Psoas muscle (tissue), 8 donors: ENCODE data around the gene DMD. TPM values are rescaled to one million over a fixed set of nuclear protein-coding genes. Genes with fewer than 3 reads are reported as not detected.

Experiments
- ATAC-seq, 4 donors: fragments of 200-7000 bp; cut with Tn5 transposase; one replicate each; pipeline ENCODE4 v1.9.1; 2020; ENCODE audit warnings: moderate library complexity in 3 of 4, mild to moderate bottlenecking in 2 of 4
- DNase-seq, 2 donors: peaks; one replicate each; pipeline ENCODE4 v3.0.0-alpha.2; 2020
- H3K27ac ChIP-seq: fragments of 200-600 bp; one replicate; pipeline ENCODE4 v1.8.0; 2022
- H3K27me3 ChIP-seq, 3 donors: fragments of 200-600 bp in 1 of 3; one replicate each; pipeline versions ENCODE4 v1.6.1 to v1.8.0; 2013 to 2022; ENCODE audit warnings: low read length in 2 of 3, mild to moderate bottlenecking in 2 of 3, moderate library complexity in 1 of 3; ENCODE audit not compliant: insufficient read depth in 3 of 3
- H3K36me3 ChIP-seq, 2 donors: fragments of 200-600 bp in 1 of 2; one replicate each; pipeline versions ENCODE4 v1.6.1 to v1.8.0; 2013 to 2022; ENCODE audit warnings: low read depth in 1 of 2, mild to moderate bottlenecking in 1 of 2, moderate library complexity in 1 of 2; ENCODE audit not compliant: insufficient read depth in 1 of 2
- H3K4me1 ChIP-seq: fragments of 200-600 bp; one replicate; pipeline ENCODE4 v1.8.0; 2022
- H3K4me3 ChIP-seq: fragments of 200-600 bp; one replicate; pipeline ENCODE4 v1.8.0; 2022; ENCODE audit warnings: mild to moderate bottlenecking
- H3K9me3 ChIP-seq: fragments of 200-600 bp; one replicate; pipeline ENCODE4 v1.8.0; 2022
- CTCF ChIP-seq: fragments of 200-600 bp; IDR thresholded peaks from one replicate; pipeline ENCODE4 v1.8.0; 2022; ENCODE audit warnings: antibody characterized with exemption
- WGBS, 3 donors: extraction: QIAGEN DNeasy Blood & Tissue Kit; methylation state at CpG; one replicate each; pipeline versions ENCODE4 v1.1.6 to v1.1.7; 2013; 5-methylcytosine and 5-hydroxymethylcytosine counted together
- intact Hi-C, 2 donors: fragments of 100-400 bp; cut with DNase I; formaldehyde crosslinking; loops; one replicate each; pipeline versions ENCODE4 v1.11.0 to v1.14.2; 2022
- polyA plus RNA-seq, 3 donors: library from polyadenylated mRNA; stranded (reverse); fragments of 200-250 nt; gene quantifications; one replicate each; pipeline ENCODE4 v1.2.3, GENCODE V29; 2013
- total RNA-seq, 4 donors: library from RNA; stranded (reverse); fragmentation: NEBNext Ultra II Directional in 2 of 4; extraction: Animal tissue kit (Norgen Biotek cat#: 25700) in 2 of 4; gene quantifications; one replicate each; pipeline versions ENCODE4 v1.2.1 to v1.2.4, GENCODE V29; 2021 to 2023
- donor health status: healthy with polysubstance abuse.
- donor health status: DM: no; HTN: no; CAD: no; lungs with moderate emphysema.
- donor health status: Bipolar disorder and iron deficiency.
- donor health status: healthy.
- donor health status: DM: yes; HTN: yes; CAD: no.
- donor health status: DM: no; HTN: no; CAD: no.
- donor health status: DM: no; HTN: no; CAD: no.
- donor health status: DM: yes; HTN: yes; CAD: no.

Gene DMD
- total and polyA plus RNA-seq, 7 donors = 6.8 to 170 (median 86.5) TPM

- H3K4me3 ChIP-seq = no peak overlapping the region
- no peaks in the 10 kb centered on the region for H3K9me3 ChIP-seq
- 44 to 57% (median 57%) methylated on average over 6 of the region's 6 CpGs for WGBS, 3 donors
- ATAC-seq = no peak
- DNase-seq = no peak
- intact Hi-C loops = no loop called here
- TF ChIP-seq CTCF = no peak
- no peaks in the 10 kb centered on the region for H3K4me1 ChIP-seq
- no peak overlapping the region for H3K27ac ChIP-seq
- no peaks in the 10 kb centered on the region for H3K27me3 ChIP-seq
- H3K36me3 ChIP-seq = peaks cover 0 to 36% of the 10 kb centered on the region in 2 donors
Measured at GRCh38 chrX:31147175-31147574, 2064.2 kb downstream of the DMD start.

GRCh38 chrX:31139961-31140360 is 2071.4 kb downstream of the DMD start:
- no peak for DNase-seq
- no peak for TF ChIP-seq CTCF
- Histone ChIP-seq H3K4me3 (no peak overlapping the region), H3K27me3 (no peaks in the 10 kb centered on the region), H3K36me3 (peaks cover 0 to 7% of the 10 kb centered on the region in 2 donors), H3K9me3 (peaks cover 5% of the 10 kb centered on the region), H3K4me1 (no peaks in the 10 kb centered on the region), H3K27ac (no peak overlapping the region)
- no peak for ATAC-seq
- intact Hi-C loops = loop anchor here in 1 of 2 donors (10.0 kb wide), 1 partner anchor 55 kb away; no protein-coding TSS in a partner anchor
- 61 to 72% (median 68%) methylated on average over 5 of the region's 5 CpGs for WGBS, 3 donors

- intact Hi-C loops = loop anchor here in 1 of 2 donors (10.0 kb wide), 1 partner anchor 57 kb away; no protein-coding TSS in a partner anchor
- H3K4me1 ChIP-seq = no peaks in the 10 kb centered on the region
- no peak for DNase-seq
Measured at GRCh38 chrX:31138124-31138523, 2073.2 kb downstream of the DMD start.

GRCh38 chrX:31136144-31136611 is 2075.2 kb downstream of the DMD start:
- no peak for TF ChIP-seq CTCF
- intact Hi-C loops = loop anchor here in 1 of 2 donors (10.0 kb wide), 1 partner anchor 59 kb away; no protein-coding TSS in a partner anchor
- DNase-seq = no peak
- H3K36me3 ChIP-seq = peaks cover 0 to 25% of the 10 kb centered on the region in 2 donors
- no peaks in the 10 kb centered on the region for H3K4me1 ChIP-seq
- 66 to 88% (median 72%) methylated on average over 5 of the region's 5 CpGs for WGBS, 3 donors
- no peak for ATAC-seq
- no peak overlapping the region for H3K27ac ChIP-seq
- no peak overlapping the region for H3K4me3 ChIP-seq
- peaks cover 5% of the 10 kb centered on the region for H3K9me3 ChIP-seq
- H3K27me3 ChIP-seq = no peaks in the 10 kb centered on the region

More at GRCh38 chrX:31138124-31138523, 2073.2 kb downstream of the DMD start:
- H3K27ac ChIP-seq = no peak overlapping the region
- no peaks in the 10 kb centered on the region for H3K27me3 ChIP-seq
- H3K4me3 ChIP-seq = no peak overlapping the region
- H3K36me3 ChIP-seq = peaks cover 0 to 14% of the 10 kb centered on the region in 2 donors
- 90 to 97% (median 91%) methylated on average over 2 of the region's 2 CpGs for WGBS, 3 donors
- H3K9me3 ChIP-seq = peaks cover 5% of the 10 kb centered on the region
- no peak for TF ChIP-seq CTCF
- no peak for ATAC-seq

- WGBS, 3 donors = 66 to 80% (median 74%) methylated on average over 7 of the region's 7 CpGs
- no peak for ATAC-seq
Measured at GRCh38 chrX:31132821-31133241, 2078.5 kb downstream of the DMD start.

More at GRCh38 chrX:31132821-31133241, 2078.5 kb downstream of the DMD start:
- TF ChIP-seq CTCF = no peak
- intact Hi-C loops = loop anchor here in 1 of 2 donors (10.0 kb wide), 1 partner anchor 62 kb away; no protein-coding TSS in a partner anchor
- Histone ChIP-seq H3K27ac (no peak overlapping the region), H3K4me3 (no peak overlapping the region), H3K9me3 (no peaks in the 10 kb centered on the region), H3K4me1 (no peaks in the 10 kb centered on the region), H3K36me3 (peaks cover 0 to 25% of the 10 kb centered on the region in 2 donors), H3K27me3 (no peaks in the 10 kb centered on the region)
- no peak for DNase-seq
